IPS-18c (cell line): Measurements from ENCODE around the gene PTGIR.

ENCODE experiments used
- H3K4me3 ChIP-seq: 2 replicates; pipeline ENCODE4 v1.7.0; 2013; ENCODE audit warnings: low read depth, mild to moderate bottlenecking, low read length, moderate library complexity; ENCODE audit not compliant: insufficient read depth
- H3K9me3 ChIP-seq: one replicate; pipeline ENCODE4 v1.6.1; 2013; ENCODE audit warnings: mild to moderate bottlenecking, low read length, moderate library complexity; ENCODE audit not compliant: control insufficient read depth, insufficient read depth

The PTGIR gene

DNA sequence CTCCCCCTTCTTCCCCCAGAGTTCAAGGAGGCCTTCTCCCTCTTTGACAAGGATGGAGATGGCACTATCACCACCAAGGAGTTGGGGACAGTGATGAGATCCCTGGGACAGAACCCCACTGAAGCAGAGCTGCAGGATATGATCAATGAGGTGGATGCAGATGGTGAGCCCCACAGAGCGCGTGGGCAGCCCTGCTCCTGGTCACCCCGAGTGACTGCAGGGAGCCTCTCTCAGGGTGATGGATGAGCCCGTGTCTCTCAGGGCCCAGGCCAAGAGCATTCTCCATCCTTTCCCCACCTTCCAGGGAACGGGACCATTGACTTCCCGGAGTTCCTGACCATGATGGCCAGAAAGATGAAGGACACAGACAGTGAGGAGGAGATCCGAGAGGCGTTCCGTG lies 16.7 kb downstream of the PTGIR start:
- Histone ChIP-seq H3K4me3 (no peak overlapping the region), H3K9me3 (no peaks in the 10 kb centered on the region)

DNA sequence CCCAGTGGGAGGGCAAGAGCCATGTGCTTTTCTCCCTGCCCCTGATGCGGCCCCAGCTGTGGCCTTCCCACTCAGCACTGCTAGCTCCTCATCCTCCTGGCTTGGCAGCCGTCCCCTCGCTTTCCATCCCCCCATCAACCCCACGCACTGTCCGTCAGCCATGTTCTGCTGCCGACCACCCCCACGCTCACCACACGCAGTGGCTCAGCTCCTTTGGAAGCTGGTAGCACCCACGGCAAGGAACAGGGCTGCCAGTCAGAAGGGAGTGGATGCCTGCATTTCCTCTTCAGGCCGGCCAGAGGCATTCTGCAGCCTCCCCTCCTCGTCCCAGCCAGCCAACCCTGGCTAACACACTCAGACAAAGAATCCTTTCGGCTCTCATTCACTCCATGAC lies 17.4 kb downstream of the PTGIR start:
- H3K9me3 ChIP-seq, result no peaks in the 10 kb centered on the region
- H3K4me3 ChIP-seq, result no peak overlapping the region

DNA sequence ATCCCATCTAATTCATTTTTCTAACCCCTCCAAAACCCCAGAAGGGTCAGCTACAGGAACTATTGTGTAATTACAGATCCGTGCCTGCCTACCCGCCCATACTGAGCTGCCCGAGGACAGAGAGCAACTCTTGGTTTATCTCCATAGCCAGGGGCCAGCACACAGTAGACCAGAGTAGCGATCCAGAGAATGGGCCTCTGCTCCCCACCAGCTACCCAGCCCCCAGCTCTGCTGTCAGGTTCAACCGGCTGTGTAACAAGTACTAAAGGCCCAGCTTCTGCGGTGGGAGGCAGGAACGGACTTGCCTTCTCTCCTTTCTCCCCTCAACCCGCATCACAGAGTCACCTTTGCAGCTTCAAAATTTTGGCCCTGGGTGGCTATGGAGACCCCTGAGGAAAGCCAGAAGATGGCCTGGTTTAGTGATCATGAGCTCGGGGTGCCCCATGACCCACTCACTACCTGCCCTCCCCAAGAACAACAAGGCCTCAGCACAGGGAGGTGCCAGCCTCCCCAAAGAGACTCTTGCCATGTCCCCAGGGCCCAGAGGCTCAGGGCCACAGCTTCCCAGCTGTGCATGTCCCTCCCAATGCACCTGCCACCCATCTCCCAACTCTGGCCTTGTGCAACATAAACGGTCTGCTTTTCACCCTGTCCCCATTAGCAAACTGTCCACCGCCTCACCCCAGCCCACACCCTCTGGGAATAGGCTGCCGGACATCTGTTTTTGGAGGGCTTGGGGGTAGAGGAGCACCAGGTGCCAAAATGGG lies 18.0 kb downstream of the PTGIR start:
- Histone ChIP-seq H3K4me3 (no peak overlapping the region), H3K9me3 (no peaks in the 10 kb centered on the region)

DNA sequence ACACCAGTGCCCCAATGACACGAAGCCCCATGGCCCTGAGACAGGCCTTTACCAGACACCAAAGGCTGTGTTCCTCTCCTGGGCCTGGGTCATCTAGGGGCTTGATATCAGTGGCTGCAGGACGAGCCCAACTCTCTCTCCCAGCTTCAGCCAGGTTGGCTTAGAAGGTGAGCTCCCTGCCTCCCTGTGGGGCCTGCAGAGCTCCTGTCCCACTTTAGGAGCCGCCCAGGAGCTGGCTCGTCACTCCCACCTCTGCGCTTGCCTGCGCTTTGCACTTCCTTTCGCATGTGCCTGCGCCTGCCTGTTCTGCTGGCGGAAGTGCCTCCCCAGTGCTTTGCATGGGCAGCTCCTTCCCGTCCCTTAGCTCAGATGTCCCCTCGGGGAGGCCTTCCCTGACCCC lies 18.9 kb downstream of the PTGIR start:
- Histone ChIP-seq H3K4me3 (no peak overlapping the region), H3K9me3 (no peaks in the 10 kb centered on the region)

DNA sequence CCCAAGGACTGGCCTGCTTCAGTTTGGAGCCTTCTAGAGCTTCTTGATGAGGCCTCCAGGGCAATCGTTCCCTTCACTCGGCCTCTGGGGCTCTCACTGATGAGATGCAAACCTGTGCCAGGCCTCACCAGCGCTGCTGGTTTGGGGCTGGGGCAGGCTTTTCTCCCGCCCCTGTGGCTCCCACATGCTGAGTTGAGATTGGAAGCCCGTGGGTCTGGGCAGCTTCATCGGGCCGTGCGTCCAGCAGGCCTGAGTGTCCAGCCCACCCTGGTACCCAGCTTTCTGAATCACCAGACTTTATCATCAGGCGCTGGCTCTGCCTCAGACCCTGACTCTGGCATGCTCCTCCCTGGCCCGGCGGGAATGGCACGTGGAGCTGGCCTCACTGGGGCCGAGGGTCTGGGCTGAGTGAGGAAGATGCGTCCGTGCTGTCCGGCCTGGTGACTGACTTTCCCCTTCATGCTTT lies 19.5 kb downstream of the PTGIR start:
- Histone ChIP-seq H3K4me3 (no peak overlapping the region), H3K9me3 (no peaks in the 10 kb centered on the region)

DNA sequence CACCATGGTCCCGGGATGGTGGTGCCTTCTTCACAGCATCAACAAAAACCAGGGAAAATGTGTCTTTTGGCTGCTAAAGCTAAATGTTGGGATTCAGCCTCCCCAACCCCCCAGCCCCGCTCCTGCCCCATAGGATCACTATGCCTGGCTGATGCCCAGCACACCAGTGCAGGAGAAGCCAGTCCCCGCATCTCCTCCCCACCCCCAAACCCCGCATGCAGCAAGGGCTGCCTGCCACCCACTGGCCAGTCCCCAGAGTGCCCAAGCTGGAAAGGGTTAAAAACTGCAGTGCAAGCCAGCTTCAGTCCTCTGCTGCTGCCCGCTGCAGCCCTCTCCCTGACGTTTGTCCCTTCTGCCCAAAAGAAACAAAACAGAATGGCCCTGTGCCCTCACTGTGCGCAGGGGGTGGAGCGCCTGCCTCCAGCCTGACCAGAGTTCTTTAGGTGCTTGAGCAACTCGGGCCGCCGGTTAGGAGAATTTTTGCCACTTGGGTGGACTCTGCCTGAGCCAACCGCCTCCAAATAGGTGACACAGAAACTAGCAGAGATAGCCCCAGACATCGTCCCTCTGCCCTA lies 20.0 kb downstream of the PTGIR start:
- no peak overlapping the region for H3K4me3 ChIP-seq
- H3K9me3 ChIP-seq, result no peaks in the 10 kb centered on the region

DNA sequence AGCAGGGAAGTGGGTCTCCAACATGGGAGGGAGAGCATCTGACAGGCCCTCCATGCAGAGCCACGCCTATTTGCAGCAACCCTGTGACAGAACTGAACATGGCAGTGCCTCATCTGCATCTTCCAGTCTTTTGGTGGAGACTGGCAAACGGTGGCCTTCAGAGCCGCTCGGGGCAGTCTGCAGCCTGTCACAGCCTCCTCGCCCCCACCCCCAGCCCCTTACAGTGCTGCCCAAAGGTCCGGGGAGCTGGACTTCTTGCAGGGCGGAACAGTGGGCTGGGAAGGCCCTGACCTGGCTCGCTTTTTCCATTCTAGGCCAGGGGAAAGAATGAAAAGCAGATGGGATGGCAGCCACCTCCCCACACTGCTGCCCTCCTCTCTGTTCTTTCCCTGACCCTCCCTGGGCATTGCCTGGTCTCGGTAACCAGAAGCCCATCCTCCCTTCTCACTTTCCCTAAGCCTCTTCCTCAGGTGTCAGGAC lies 21.1 kb downstream of the PTGIR start:
- Histone ChIP-seq H3K4me3 (no peak overlapping the region), H3K9me3 (no peaks in the 10 kb centered on the region)

DNA sequence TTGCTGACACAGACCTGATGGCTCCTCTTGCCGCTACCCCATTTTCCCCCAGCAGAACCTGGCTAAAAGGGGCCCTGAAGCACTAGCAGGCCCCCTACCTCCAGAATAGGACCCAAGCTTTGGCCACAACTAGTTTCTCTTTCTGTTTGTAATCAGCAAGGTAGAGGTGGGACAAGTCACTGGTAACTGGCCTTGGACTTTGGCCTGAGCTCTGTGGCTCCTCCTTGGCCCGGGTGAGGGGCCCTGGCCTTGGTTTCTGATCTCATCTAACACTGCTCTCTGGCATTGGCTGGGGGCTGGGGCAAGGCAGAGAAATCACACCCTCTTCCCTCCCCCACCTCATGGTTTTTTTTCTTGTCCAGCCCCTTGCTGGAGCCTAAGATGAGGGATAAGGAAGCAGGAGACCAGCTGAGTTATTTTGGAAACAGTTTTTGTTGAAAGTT lies 21.7 kb downstream of the PTGIR start:
- Histone ChIP-seq H3K4me3 (peak overlapping the region; percentile 31), H3K9me3 (no peaks in the 10 kb centered on the region)

DNA sequence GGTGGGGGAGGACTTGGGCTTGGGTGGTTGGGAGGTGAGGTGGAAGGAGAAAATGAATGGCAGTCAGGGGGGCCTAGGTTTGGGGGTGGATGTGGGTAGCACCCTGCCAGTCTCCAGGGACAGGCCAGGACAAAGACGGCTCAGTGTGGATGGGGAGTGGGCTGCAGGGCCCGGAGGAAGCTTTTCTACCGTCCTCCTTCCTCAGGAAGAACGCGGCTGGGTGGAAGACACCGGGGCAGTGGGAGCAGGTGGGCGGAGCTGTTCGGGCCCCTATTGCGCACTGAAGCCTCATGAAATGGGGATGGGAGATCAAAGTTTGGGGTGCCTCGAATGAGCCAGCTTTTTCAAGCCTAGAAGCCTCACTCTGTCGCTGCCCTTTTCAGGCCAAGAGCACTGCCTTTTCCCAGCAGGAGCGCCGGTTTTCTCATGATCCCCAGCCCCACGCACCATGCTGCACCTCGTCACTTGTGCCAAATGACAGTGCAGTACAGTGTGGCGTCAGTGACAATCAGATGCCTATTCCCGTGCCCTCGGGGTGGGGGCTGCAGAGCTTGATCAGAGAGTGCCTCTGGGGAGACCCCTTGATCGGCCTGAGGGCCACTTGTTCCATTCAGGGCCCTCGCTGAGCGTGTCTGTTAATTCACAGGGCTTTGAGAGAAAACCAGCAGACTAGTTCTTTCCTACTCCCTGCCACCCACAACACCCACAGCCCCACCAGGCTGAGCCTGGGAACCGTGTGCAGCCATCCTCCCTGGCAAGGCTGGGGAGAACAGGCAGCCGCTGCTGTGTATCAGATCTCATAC lies 22.3 kb downstream of the PTGIR start:
- H3K4me3 ChIP-seq, result peak overlapping the region; percentile 99

DNA sequence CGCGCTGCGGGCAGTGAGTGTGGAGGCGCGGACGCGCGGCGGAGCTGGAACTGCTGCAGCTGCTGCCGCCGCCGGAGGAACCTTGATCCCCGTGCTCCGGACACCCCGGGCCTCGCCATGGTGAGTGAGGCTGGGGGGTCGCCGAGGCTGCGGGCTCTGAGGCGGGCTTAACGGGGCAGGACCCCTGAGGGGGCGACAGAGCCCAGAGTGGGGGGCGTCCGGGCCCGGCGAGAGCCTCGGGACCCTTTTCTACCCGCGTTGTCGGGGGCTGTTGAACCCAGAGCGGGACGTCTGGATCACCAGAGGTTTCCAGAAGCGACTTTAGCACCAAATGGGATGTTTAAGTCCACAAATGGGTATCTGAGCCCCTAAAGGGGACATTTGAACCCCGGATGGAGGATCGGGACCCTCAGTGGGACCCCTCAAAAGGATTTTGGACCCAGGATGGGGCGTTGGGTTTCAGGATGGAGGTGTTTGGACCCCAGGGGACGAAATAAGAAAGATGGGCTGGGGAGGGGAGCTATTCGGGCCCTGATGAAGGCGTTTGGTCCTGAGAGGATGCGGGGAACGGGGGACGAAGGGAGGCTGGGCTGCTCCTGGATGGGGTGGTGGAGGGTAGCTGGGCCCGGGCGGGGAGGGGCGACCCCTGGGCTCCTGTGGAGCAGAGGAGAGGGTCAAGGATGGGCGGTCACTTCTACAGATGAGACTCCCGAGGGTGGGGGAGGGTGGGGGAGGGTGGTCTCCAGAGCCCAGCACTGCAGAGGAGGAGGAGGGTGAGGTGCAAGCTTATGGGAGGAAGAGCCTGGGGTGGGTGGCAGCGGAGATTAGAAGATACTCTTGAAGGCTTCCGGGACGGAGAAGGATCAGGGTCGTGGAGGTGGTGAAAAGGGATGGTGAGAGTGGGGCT lies 23.3 kb downstream of the PTGIR start, which contains the start of gene CALM3:
Gene CALM3 (plus strand): TSS at position 13 of the 907 bp plus-strand sequence. CDS start 105 bp downstream, at position 118.
- no peaks in the 10 kb centered on the region for H3K9me3 ChIP-seq
- peak within 1 kb of the TSS; percentile 99 for H3K4me3 ChIP-seq

More for the DNA sequence above, 22.3 kb downstream of the PTGIR start:
- no peaks in the 10 kb centered on the region for H3K9me3 ChIP-seq

DNA sequence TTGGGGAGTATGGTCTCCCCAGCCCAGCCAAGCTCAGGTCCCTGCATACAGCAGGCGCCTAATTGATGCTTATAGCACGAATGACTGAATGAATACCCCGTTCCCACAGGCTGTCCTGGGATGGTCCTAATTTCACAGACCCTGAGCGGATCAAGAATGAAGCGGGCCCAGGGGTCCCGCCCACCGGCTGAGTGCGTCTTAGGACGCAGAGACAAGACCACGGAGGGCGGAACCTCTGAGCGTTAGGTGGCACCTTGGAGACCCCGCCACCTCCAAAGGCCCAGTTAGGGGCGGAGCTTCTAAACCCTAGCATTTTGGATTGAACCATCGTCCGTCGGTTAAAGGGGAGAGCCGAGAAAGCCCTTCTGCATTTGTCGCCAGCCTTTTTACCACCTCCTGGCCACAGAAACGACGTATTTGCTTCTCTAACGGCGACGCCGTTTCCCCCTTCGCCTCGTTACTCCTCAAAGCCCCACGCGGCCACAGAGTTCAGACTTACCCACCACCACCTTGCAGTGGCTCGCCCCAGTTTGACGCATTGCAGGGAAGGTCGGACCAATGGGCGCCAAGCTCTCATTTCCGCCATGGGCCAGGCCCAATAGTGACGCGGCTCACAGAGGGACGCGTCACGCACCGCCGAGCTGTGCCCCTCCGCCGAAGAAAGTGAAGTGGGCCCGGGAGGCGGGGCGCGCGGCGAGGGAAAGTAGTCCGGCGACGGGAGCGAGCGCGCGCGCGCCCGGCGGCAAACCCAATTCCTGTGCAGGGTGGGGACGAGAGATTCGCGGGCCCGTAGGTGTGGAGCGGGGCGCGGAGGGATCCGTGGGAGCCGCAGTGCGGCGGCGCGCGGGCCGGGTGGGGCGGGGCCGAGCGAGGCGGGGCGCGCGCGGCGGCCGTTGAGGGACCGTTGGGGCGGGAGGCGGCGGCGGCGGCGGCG lies 24.2 kb downstream of the PTGIR start:
- H3K4me3 ChIP-seq, result peak overlapping the region; percentile 99
- no peaks in the 10 kb centered on the region for H3K9me3 ChIP-seq

DNA sequence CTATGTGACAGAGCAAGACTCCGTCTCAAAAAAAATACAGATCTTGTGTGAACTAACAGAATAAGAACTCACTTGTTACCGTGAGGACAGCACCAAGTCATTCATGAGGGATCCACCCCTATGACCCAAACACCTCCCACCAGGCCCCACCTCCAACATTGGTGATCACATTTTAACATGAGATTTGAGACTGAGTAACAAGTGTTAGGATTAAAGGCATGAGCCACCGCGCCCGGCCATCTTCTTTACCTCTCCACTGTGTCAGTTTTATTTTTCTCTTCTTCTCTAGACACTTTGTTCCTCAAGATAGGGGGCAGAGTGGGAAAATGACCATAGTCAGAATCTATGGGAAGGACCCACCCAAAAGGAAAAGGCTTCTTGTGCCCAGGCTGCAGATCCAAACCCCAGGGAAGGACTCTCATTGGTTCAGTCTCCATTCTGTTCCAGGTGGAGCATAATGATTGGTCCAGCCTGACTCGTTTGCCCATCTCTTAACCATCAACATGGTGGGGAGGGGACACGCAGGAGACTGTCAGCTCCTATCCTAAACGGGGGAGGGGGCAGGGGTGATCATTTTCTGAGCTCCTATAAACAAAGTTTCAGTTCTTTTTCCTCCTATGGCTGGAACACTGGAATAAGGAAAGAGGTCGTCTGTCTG lies 25.0 kb downstream of the PTGIR start:
- Histone ChIP-seq H3K4me3 (peak overlapping the region; percentile 81; the same call in 1 of the 2 replicates), H3K9me3 (no peaks in the 10 kb centered on the region)

DNA sequence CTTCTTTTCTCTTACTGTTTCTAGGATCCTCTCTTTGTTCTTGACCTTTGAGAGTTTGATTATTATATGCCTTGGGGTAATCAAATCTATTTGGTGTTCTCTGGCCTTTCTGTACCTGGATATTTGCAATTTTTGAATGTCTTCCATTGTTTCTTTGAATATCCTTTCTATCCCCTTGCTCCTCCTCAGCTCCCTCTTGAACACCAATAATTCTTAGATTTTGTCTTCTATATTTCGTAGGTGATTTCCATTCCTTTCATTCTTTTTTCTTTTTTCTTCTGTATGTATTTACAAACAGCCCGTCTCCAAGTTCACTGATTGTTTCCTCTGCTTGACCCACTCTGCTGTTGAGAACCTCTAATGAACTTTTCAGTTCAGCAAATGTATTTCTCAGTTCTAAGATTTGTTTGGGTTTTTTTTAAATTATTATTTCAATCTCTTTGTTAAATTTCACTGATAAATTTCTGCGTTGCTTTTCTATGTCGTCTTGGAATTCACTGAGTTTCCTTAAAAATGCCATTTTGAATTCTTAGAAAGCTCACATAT lies 26.4 kb downstream of the PTGIR start:
- no peaks in the 10 kb centered on the region for H3K9me3 ChIP-seq

DNA sequence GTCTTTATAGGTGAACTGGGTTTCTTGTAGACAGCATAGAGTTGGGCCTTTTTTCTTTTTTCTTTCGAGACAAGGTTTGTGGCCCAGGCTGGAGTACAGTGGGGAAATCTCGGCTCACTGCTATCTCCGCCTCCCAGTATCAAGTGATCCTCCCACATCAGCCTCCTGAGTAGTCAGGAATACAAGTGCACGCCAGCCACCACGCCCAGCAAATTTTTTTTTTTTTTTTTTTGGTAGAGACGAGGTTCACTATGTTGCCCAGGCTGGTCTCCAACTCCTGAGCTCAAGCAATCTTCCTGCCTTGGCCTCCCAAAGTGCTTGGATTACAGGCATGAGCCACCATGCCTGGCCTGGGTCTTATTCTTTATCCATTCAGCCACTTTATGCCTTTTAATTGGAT lies 28.9 kb downstream of the PTGIR start:
- H3K4me3 ChIP-seq, result no peak overlapping the region
- no peaks in the 10 kb centered on the region for H3K9me3 ChIP-seq

More for the DNA sequence above, 26.4 kb downstream of the PTGIR start:
- no peak overlapping the region for H3K4me3 ChIP-seq

DNA sequence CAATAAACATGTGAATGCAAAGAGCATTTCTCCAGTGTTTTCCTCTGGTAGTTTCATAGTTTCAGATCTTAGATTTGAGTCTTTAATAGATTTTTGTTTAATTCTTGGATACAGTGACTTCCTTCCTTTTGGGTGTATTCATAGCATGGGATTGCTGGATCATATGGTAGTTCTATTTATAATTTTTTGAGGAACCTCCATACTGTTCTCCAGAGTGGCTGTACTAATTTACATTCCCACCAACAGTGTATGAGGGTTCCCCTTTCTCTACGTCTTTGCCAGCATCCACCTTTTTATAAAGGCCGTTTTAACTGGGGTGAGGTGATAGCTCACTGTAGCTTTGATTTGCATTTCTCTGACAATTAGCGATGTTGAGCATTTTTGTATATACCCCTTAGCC lies 33.0 kb downstream of the PTGIR start:
- H3K9me3 ChIP-seq, result no peaks in the 10 kb centered on the region
- no peak overlapping the region for H3K4me3 ChIP-seq
